HCT116 (cell line): Measurements from ENCODE around the gene CUBN. TPM values are rescaled to one million over a fixed set of nuclear protein-coding genes. Genes with fewer than 3 reads are reported as not detected.

Experiments used
- ATAC-seq: fragments of 200-7000 bp; cut with Tn5 transposase; 2 replicates; pipeline ENCODE4 v1.9.1; 2020; ENCODE audit warnings: mild to moderate bottlenecking, moderate library complexity
- BruUV-seq: library from RNA; stranded (reverse); fragments of 400-500 nt; replicated peaks from 2 replicates; lab custom pipeline; 2021; lab: Mats Ljungman, UMichigan
- CTCF ChIA-PET: fragments of 300-600 bp; sonication (Branson Sonifier 250); formaldehyde crosslinking; loops from one replicate; lab custom pipeline; 2021; ENCODE audit warnings: antibody characterized with exemption; lab: Charles Lee
- POLR2A ChIA-PET: fragments of 300-600, 350-600 bp; sonication (Branson Sonifier 250); formaldehyde crosslinking; loops from one replicate; lab custom pipeline; 2021; ENCODE audit warnings: antibody characterized with exemption; lab: Charles Lee
- RAD21 ChIA-PET, 2 experiments: fragments of 300-600 bp; sonication (Branson Sonifier 250); formaldehyde crosslinking; loops; one replicate each; lab custom pipeline; 2023; ENCODE audit warnings: low total read pairs in 2 of 2; ENCODE audit not compliant: uncharacterized antibody in 2 of 2, unreplicated experiment in 2 of 2, low non-redundant PET in 1 of 2; lab: Charles Lee
- DNase-seq: peaks from one replicate; pipeline ENCODE4 v3.0.0-alpha.2; 2010; ENCODE audit warnings: low read depth, low spot score
- H2AFZ ChIP-seq: fragments of 200-600 bp; shearing (Covaris generic), sonication (generic); 2 replicates; pipeline ENCODE4 v1.6.1; 2017; ENCODE audit warnings: low read depth, mixed run types, mixed read lengths, antibody characterized with exemption, low read length; ENCODE audit not compliant: poor library complexity, severe bottlenecking
- H3K27ac ChIP-seq: 2 replicates; pipeline ENCODE4 v1.5.1; 2012; ENCODE audit warnings: low read depth, low read length
- H3K27me3 ChIP-seq: fragments of 200-600 bp; sonication (generic); 2 replicates; pipeline ENCODE4 v1.6.1; 2016; ENCODE audit warnings: mixed run types, low read length, mixed read lengths; ENCODE audit not compliant: insufficient read depth
- H3K36me3 ChIP-seq, 2 experiments: fragments of 200-500 bp in 1 of 2; fragments of 200-600 bp in 1 of 2; sonication (Bioruptor generic) in 1 of 2; sonication (generic) in 1 of 2; 2 replicates each; pipeline versions ENCODE4 v1.5.1 to v1.6.1; 2014 to 2016; ENCODE audit warnings: low read length in 2 of 2, inconsistent platforms in 1 of 2, mixed read lengths in 1 of 2, mixed run types in 1 of 2; ENCODE audit not compliant: insufficient read depth in 2 of 2, control insufficient read depth in 1 of 2
- H3K4me1 ChIP-seq, 2 experiments: fragments of 200-600 bp in 1 of 2; sonication (generic) in 1 of 2; 2 replicates each; pipeline versions ENCODE4 v1.5.1 to v1.6.1; 2012 to 2017; ENCODE audit warnings: low read length in 2 of 2, inconsistent platforms in 1 of 2, mild to moderate bottlenecking in 1 of 2, mixed read lengths in 1 of 2, mixed run types in 1 of 2, moderate library complexity in 1 of 2; ENCODE audit not compliant: insufficient read depth in 2 of 2, control insufficient read depth in 1 of 2
- H3K4me2 ChIP-seq: fragments of 200-600 bp; sonication (generic); 2 replicates; pipeline ENCODE4 v1.6.1; 2017; ENCODE audit warnings: mixed run types, low read length, mixed read lengths
- H3K4me3 ChIP-seq, 2 experiments: fragments of 200-600 bp in 1 of 2; sonication (generic) in 1 of 2; replicated peaks in 1 of 2; 2 replicates each; pipeline ENCODE4 v1.5.1; 2011 to 2016; ENCODE audit warnings: low read length in 2 of 2, control low read depth in 1 of 2, low read depth in 1 of 2, mild to moderate bottlenecking in 1 of 2, mixed read lengths in 1 of 2, mixed run types in 1 of 2
- H3K79me2 ChIP-seq: fragments of 200-600 bp; sonication (generic); 2 replicates; pipeline ENCODE4 v1.6.1; 2017; ENCODE audit warnings: mild to moderate bottlenecking, mixed run types, low read length, moderate library complexity, mixed read lengths; ENCODE audit not compliant: insufficient read depth
- H3K9ac ChIP-seq: fragments of 200-600 bp; sonication (generic); 2 replicates; pipeline ENCODE4 v1.6.1; 2016; ENCODE audit warnings: low read length, mixed read lengths
- H3K9me2 ChIP-seq: fragments of 200-600 bp; sonication (generic), shearing (Covaris generic); 2 replicates; pipeline ENCODE4 v1.6.1; 2017; ENCODE audit warnings: mixed run types, mild to moderate bottlenecking, moderate library complexity; ENCODE audit not compliant: insufficient read depth
- H3K9me3 ChIP-seq, 2 experiments: fragments of 200-500 bp in 1 of 2; fragments of 200-600 bp in 1 of 2; sonication (Bioruptor generic) in 1 of 2; sonication (generic) in 1 of 2; 2 replicates each; pipeline ENCODE4 v1.6.1; 2014 to 2017; ENCODE audit warnings: low read length in 2 of 2, mixed read lengths in 2 of 2, inconsistent platforms in 1 of 2, low read depth in 1 of 2, mild to moderate bottlenecking in 1 of 2, mixed run types in 1 of 2, moderate library complexity in 1 of 2; ENCODE audit not compliant: control insufficient read depth in 1 of 2, insufficient read depth in 1 of 2
- H4K20me1 ChIP-seq: fragments of 200-600 bp; sonication (generic), shearing (Covaris generic); 2 replicates; pipeline ENCODE4 v1.6.1; 2017; ENCODE audit warnings: mixed run types, mild to moderate bottlenecking, moderate library complexity; ENCODE audit not compliant: insufficient read depth
- CEBPB ChIP-seq: IDR thresholded peaks from 2 replicates; pipeline ENCODE4 v1.6.1; 2012; ENCODE audit warnings: low read depth
- CTCF ChIP-seq, 3 experiments: fragments of 200-600 bp in 1 of 3; sonication (generic) in 1 of 3; IDR thresholded peaks in 2 of 3; conservative IDR thresholded peaks in 1 of 3; 2 replicates each; pipeline ENCODE4 v1.5.1; 2012 to 2017; ENCODE audit warnings: low read depth in 2 of 3, low read length in 2 of 3, antibody characterized with exemption in 1 of 3, borderline replicate concordance in 1 of 3, control low read depth in 1 of 3, mild to moderate bottlenecking in 1 of 3, mixed read lengths in 1 of 3, mixed run types in 1 of 3, moderate library complexity in 1 of 3; ENCODE audit not compliant: insufficient read depth in 1 of 3
- MAX ChIP-seq: IDR thresholded peaks from 2 replicates; pipeline ENCODE4 v1.6.1; 2012
- POLR2AphosphoS5 ChIP-seq: IDR thresholded peaks from 2 replicates; pipeline ENCODE4 v1.6.1; 2011; ENCODE audit warnings: mild to moderate bottlenecking, low read depth, low read length, moderate library complexity
- REST ChIP-seq: IDR thresholded peaks from 2 replicates; pipeline ENCODE4 v1.6.1; 2012; ENCODE audit warnings: low read depth
- SIN3A ChIP-seq: IDR thresholded peaks from 2 replicates; pipeline ENCODE4 v1.6.1; 2012; ENCODE audit warnings: low read depth
- SP1 ChIP-seq: IDR thresholded peaks from 2 replicates; pipeline ENCODE4 v1.6.1; 2012; ENCODE audit warnings: low read depth
- ZBTB33 ChIP-seq: IDR thresholded peaks from 2 replicates; pipeline ENCODE4 v1.6.1; 2011; ENCODE audit warnings: mild to moderate bottlenecking, low read length, moderate library complexity; ENCODE audit not compliant: insufficient replicate concordance; ENCODE audit errors: extremely low read depth
- ZFX ChIP-seq: fragments of 450-650 bp; IDR thresholded peaks from 2 replicates; pipeline ENCODE4 v1.6.1; 2017
- intact Hi-C: fragments of 100-400 bp; cut with micrococcal nuclease; formaldehyde crosslinking; loops from 2 replicates; pipeline ENCODE4 v1.10.0; 2022
- total RNA-seq: library from RNA; stranded (reverse); gene quantifications from one replicate; pipeline ENCODE4 v1.2.1, GENCODE V29; 2021; ENCODE audit not compliant: unreplicated experiment

The CUBN gene
- total RNA-seq, 1 experiment from 2014 or later: 1.2 TPM

- no peak for TF ChIP-seq REST
- no peak for TF ChIP-seq CTCF (IDR thresholded peaks at IDR 0.05 in 2 of 3, conservative IDR thresholded peaks at IDR 0.05 in 1 of 3; ENCODE audit: borderline replicate concordance in 1 of 3, insufficient read depth in 1 of 3, low read depth in 2 of 3, low read length in 2 of 3)
- TF ChIP-seq SIN3A: no peak
- TF ChIP-seq CEBPB: no peak
- no peak for TF ChIP-seq MAX
Measured at GRCh38 chr10:17166699-17167098, 37.1 kb upstream of the CUBN start (continued).

- DNase-seq (no peak), ATAC-seq (no peak)
- no peaks in the 10 kb centered on the region for H3K9me2 ChIP-seq
- BruUV-seq: no TSS peak
- TF ChIP-seq MAX: no peak
- no peak for TF ChIP-seq ZBTB33
- TF ChIP-seq CTCF (IDR thresholded peaks at IDR 0.05 in 2 of 3, conservative IDR thresholded peaks at IDR 0.05 in 1 of 3; ENCODE audit: borderline replicate concordance in 1 of 3, insufficient read depth in 1 of 3, low read depth in 2 of 3, low read length in 2 of 3): no peak
- no peak for TF ChIP-seq ZFX
- TF ChIP-seq SP1: no peak
- no peak for TF ChIP-seq POLR2AphosphoS5
- no peak for TF ChIP-seq CEBPB
- H2AFZ ChIP-seq: no peak overlapping the region
- no peaks in the 10 kb centered on the region for H3K4me1 ChIP-seq
- H4K20me1 ChIP-seq: no peaks in the 10 kb centered on the region
- H3K4me2 ChIP-seq: no peak overlapping the region
- no peaks in the 10 kb centered on the region for H3K79me2 ChIP-seq
- intact Hi-C loops: no loop called here
- H3K9ac ChIP-seq: no peak overlapping the region
- RAD21 ChIA-PET: no interaction called here
- CTCF ChIA-PET: no interaction called here
- no peaks in the 10 kb centered on the region for H3K9me3 ChIP-seq
- no peak overlapping the region for H3K4me3 ChIP-seq
- POLR2A ChIA-PET: no interaction called here
- H3K27ac ChIP-seq: no peak overlapping the region
- H3K36me3 ChIP-seq: no peaks in the 10 kb centered on the region
- no peaks in the 10 kb centered on the region for H3K27me3 ChIP-seq
Measured at GRCh38 chr10:17162828-17163227, 33.2 kb upstream of the CUBN start.
